ENCODE results near the gene OSBPL2.

The OSBPL2 gene

DNA sequence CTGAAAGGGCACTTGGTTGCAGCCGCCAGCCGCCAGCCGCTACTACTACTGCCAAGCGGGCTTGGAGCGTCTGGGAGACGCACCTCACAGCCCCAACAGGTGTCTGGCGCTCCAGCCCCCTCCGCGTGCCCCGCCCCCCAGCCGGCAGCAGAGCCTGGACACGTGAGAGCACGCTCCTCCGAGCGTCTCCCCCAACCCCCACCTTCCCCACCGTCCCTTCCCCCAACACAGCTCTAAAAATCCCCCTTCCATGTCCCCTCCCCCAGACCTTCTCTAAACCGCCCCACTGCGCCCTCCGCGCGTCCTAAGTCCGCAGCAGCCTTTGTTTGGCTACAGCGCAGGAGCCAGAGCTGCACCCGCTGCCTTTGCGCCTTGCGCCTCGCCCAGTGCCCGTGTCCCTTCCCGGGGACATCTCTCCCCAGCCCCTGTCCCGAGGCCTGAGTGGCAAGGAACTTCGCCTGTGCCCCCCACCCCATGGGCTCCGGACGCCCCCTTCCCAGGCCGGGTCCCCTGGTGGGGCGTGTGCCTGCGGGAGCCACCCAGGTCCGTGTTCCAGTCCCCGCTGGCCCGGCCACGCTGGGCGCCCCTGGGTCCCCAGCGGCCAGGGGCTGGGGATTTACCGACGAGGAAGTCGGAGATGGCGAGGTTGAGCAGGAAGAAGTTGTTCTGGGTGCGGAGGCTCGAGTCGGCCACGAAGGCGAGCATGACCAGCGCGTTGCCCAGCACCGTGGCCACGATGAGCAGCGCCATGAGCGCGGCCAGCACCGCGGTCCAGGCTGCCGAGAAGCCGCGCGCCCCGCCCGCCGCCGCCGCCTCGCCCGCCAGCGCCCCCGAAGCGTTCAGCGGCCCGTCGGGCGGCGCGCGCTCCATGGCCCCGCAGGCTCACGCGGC lies 19.0 kb upstream of the OSBPL2 start:
- TF ChIP-seq, protein P1, sequence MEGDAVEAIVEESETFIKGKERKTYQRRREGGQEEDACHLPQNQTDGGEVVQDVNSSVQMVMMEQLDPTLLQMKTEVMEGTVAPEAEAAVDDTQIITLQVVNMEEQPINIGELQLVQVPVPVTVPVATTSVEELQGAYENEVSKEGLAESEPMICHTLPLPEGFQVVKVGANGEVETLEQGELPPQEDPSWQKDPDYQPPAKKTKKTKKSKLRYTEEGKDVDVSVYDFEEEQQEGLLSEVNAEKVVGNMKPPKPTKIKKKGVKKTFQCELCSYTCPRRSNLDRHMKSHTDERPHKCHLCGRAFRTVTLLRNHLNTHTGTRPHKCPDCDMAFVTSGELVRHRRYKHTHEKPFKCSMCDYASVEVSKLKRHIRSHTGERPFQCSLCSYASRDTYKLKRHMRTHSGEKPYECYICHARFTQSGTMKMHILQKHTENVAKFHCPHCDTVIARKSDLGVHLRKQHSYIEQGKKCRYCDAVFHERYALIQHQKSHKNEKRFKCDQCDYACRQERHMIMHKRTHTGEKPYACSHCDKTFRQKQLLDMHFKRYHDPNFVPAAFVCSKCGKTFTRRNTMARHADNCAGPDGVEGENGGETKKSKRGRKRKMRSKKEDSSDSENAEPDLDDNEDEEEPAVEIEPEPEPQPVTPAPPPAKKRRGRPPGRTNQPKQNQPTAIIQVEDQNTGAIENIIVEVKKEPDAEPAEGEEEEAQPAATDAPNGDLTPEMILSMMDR (IDR thresholded peaks at IDR 0.05; ENCODE audit: low read depth, low read length, missing control alignments): no peak
- H3K4me3 ChIP-seq (ENCODE audit: low read depth, low read length): no peak overlapping the region
- no peak for DNase-seq (ENCODE audit: low read depth)

- no peak for DNase-seq (ENCODE audit: low read depth)
- TF ChIP-seq, protein P1 (IDR thresholded peaks at IDR 0.05; ENCODE audit: low read depth, low read length, missing control alignments): no peak
- H3K4me3 ChIP-seq (ENCODE audit: low read depth, low read length): no peak within 1 kb of the TSS; the same call in 1 of the 2 replicates
Observed at GRCh38 chr20:62219992-62220665, 18.2 kb upstream of the OSBPL2 start, which contains the start of gene HRH3. Gene HRH3, minus strand, starts transcription at chr20:62220278. Its CDS starts 308 bp downstream, at chr20:62219970.

DNA sequence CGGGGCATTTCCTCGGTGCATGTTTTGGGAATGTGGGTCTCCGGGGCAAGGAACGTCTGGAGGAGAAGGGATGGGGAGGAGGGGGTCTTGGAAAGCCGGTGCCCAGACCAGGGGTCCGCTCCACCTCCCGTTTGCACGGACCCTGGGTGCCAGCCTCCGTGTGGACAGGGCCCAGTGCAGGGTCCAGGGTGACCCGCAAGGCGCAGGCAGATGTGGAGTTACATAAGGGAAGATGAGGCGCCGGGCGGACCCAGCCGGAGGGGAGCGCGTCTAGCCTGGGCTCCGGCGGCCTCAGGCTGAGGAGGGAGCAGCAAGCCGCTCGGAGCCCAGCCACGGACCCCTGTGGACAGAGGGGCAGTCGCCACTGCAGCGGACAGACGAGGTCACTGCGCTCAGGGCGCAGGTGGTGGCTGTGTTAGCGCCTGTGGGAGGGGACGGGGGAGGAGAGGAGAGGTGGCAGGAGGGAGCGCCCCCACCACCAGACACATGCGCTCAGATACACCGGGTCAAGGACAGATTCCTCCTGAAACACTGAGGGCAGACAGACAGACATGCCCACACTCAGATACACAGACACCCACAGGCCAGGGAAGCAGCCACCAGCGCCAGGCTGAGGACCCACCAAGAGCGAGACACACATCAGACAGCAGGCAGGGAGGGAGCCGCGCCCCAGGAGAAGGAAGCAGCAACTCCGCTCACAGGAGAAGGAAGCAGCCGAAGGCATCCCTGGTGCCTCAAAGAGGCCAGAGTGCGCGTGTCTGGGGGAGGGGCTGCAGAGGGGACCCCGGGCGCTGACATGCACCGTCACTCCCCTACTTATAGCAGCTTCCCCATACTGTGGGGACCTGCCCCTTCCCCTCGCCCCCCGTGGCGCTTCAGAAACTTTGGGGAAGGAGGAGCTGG lies 17.4 kb upstream of the OSBPL2 start:
- no peak for DNase-seq (ENCODE audit: low read depth)
- TF ChIP-seq, protein P1 (IDR thresholded peaks at IDR 0.05; ENCODE audit: low read depth, low read length, missing control alignments): no peak
- H3K4me3 ChIP-seq (ENCODE audit: low read depth, low read length): no peak overlapping the region

- TF ChIP-seq, protein P1 (IDR thresholded peaks at IDR 0.05; ENCODE audit: low read depth, low read length, missing control alignments): no peak
Observed at GRCh38 chr20:62222266-62222850, 16.0 kb upstream of the OSBPL2 start.

GRCh38 chr20:62222972-62223371 lies 15.3 kb upstream of the OSBPL2 start:
- no peak for DNase-seq (ENCODE audit: low read depth)
- TF ChIP-seq, protein P1 (IDR thresholded peaks at IDR 0.05; ENCODE audit: low read depth, low read length, missing control alignments): no peak
- no peak overlapping the region for H3K4me3 ChIP-seq (ENCODE audit: low read depth, low read length)

More at GRCh38 chr20:62222266-62222850, 16.0 kb upstream of the OSBPL2 start:
- DNase-seq (ENCODE audit: low read depth): no peak
- H3K4me3 ChIP-seq (ENCODE audit: low read depth, low read length): no peak overlapping the region

DNA sequence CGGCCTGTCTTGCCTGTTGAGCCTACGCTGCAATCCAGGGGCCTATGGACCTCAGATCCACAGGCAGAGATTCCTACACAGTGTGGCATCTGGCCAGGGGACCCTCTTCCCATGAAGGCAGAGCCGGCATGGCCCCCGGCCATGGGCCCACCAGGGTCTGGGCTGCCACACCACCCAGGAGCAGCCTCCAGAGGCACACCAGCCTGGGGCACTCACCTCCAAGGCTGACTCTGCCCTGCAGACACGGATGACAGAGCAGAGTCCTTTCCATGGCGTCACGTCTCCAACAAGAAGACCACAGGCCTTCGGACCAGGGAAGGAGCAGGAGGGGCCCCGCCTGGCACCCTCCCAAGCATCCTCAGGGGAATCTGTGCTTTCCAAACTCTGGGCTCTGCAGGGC lies 14.8 kb upstream of the OSBPL2 start:
- no peak overlapping the region for H3K4me3 ChIP-seq (ENCODE audit: low read depth, low read length)
- TF ChIP-seq, protein P1 (IDR thresholded peaks at IDR 0.05; ENCODE audit: low read depth, low read length, missing control alignments): no peak
- no peak for DNase-seq (ENCODE audit: low read depth)
